ENCODE measurements around the gene AMZ2. TPM values are rescaled to one million over a fixed set of nuclear protein-coding genes. Genes with fewer than 3 reads are reported as not detected.

Gene AMZ2
- total and polyA plus RNA-seq, 2 of the 8 experiments (the other 6 are each of a cell fraction or from before 2014, with no cell fraction given) = 49.5 to 71.0 TPM

GRCh38 chr17:68205251-68205807, 42.5 kb upstream of the AMZ2 start (continued):
- peak; percentile 78 for TF ChIP-seq MAX (IDR thresholded peaks at IDR 0.05)
- peak; percentile 74 for TF ChIP-seq USF2 (IDR thresholded peaks at IDR 0.05; ENCODE audit: low read length)
- TF ChIP-seq RFX5 (IDR thresholded peaks at IDR 0.05; ENCODE audit: borderline replicate concordance, low read depth, low read length) = no peak
- TF ChIP-seq EGR1 (IDR thresholded peaks at IDR 0.05; ENCODE audit: borderline replicate concordance, low read depth, low read length) = peak; percentile 83; the same call in 1 of the 2 replicates
- no peak for TF ChIP-seq BCL11A (IDR thresholded peaks at IDR 0.05; ENCODE audit: low read depth in 2 of 2, low read length in 2 of 2)
- peak; percentile 90 for TF ChIP-seq BACH1 (IDR thresholded peaks at IDR 0.05; ENCODE audit: low read length)
- peak; percentile 59; the same call in 1 of the 2 replicates for TF ChIP-seq CREB1 (IDR thresholded peaks at IDR 0.05)
- peak; percentile 76; the same call in 1 of the 2 replicates for TF ChIP-seq PHF8 (conservative IDR thresholded peaks at IDR 0.05; ENCODE audit: low read depth, low read length)
- 0 out of 2 replicates have a peak, but pooled peaks have one; percentile 29 for TF ChIP-seq GTF2F1 (IDR thresholded peaks at IDR 0.05; ENCODE audit: borderline replicate concordance, low read depth, low read length)

Data from H1 (cell line).